ENCODE data around the gene EFNA2.
A peak's percentile ranks its signal among the peaks of the same experiment; 100 is the strongest.
"Not testable (repeated sequence)": the region's sequence is repeated elsewhere in the genome, so short reads cannot be mapped to it uniquely, and the experiment has no call there.

EFNA2 gene

DNA sequence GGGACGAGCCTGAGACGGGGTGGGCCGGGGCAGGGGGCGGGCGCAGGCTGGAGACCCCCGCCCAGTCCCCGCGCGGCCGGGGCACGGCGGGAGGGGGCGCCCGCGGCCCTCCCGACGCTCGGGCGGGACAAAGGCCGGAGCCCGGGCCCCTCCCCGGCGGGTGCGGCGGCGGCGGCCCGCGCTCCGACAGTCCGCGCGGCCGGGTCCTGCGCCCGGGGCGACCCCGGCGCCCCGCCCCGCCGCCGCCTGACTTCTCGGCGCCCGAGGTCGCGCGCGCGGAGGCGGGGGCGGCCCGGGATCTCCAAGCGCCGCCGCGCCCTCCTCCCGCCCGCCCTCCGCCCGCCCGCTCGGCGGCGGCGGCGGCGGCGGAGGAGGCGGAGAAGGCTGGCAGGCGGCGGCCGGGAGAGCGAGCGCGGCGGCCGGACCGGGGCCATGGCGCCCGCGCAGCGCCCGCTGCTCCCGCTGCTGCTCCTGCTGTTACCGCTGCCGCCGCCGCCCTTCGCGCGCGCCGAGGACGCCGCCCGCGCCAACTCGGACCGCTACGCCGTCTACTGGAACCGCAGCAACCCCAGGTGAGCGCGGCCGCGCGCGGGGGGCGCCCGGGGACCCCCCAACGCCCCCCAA is at the start of gene EFNA2:
EFNA2 (plus strand) TSS at position 137 of the 624 bp plus-strand sequence; CDS start at position 433, 296 bp downstream.
- no peak for DNase-seq

DNA sequence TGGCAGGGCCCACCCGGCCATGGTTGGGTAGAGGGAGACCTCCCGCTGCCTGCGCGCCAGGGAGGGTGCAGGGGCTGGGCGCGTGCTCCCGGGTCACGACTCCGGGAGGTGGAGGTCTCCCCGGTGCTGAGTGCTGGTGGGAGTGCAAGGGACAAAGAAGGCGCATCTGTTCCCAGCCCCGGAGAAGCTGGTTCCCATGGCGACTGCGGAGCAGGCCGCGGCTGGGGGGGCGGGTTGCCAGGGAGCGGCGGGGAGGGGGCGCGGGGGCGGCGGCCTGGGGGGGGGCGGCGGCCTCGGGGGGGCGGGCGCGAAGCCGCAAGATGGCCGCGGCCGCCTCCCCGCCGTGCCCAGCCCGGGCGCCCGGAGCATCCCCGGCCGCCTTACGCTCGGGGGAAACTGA is 49.1 kb upstream of the EFNA2 start:
- DNase-seq, result no peak

GRCh38 chr19:1237027-1237659 is 48.5 kb upstream of the EFNA2 start:
- DNase-seq, result no peak

DNA sequence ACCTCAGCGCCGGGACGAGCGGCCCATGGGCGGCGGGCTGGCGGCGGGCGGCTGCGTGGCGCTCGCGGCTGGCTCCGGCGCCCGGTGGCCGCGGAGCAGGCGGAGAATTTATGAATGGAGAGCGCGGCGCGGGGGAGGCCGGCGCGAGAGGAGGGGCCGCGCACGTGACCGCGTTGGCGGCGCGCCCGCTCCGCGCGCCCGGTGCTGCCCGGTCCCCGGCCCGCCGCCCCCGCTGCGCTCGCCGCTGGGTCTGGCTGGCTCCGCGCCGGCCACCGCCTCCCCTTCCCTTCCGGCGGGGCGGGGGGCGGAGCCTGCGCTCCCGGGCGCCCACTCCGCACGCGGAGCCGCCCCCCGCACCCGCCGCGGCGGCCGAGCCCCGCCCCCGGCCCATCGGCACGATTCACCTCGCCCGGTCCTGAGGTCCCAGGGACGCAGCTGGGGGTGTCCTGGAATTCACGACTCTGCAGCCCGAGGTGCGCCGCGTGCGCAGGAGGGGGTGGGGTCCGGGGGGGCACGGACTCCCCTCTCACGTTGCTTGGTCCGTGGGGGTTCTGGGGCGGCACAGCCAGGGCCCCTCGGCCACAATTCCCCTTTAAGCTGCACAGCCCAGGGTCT is 47.8 kb upstream of the EFNA2 start, which contains the start of gene CBARP:
CBARP (minus strand) TSS at position 252 of the 615 bp plus-strand sequence. CDS start 1,905 bp downstream, outside the sequence.
- no peak for DNase-seq

DNA sequence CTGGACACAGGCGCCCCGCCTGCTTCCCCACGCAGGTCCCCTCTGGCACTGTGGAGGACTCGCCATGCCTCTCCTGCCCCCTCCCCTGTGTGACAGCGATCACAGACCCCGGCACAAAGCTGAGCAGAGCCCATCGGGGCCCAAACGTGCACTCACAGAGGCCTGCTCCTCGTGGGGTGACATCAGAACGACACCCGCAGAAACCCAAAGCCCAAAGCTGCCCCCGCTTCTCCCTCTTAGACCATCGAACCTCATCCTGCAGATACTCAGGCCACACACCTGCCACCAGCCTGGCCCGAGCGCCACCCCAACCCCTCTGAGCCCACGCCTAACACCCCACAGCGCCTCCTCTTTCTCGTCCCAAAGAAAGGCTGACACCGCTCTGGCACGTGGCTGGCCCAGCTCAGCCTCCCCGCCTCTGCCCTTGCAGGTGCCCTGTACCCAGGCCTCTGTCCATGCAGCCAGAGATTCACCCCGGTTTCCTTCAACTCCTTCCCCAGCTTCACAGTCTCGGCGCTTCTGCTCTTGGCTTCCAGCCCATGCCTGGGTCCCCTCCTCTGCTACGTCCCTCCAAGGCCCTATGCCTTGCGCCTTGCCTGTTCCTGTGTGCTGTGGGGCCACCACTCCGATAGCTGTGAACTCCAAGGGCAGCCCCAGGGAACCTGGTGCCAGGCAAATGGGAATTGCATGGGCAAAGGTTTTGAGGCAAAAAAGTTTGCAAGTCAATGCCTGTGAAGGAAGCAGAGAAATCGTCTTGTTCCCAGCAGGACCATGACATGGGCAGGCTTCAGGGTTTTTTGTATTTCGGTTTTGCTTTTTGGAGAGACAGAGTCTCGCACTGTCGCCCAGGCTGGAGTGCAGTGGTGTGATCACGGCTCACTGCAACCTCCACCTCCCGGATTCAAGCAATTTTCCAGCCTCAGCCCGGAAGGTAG is 47.0 kb upstream of the EFNA2 start:
- no peak for DNase-seq

DNA sequence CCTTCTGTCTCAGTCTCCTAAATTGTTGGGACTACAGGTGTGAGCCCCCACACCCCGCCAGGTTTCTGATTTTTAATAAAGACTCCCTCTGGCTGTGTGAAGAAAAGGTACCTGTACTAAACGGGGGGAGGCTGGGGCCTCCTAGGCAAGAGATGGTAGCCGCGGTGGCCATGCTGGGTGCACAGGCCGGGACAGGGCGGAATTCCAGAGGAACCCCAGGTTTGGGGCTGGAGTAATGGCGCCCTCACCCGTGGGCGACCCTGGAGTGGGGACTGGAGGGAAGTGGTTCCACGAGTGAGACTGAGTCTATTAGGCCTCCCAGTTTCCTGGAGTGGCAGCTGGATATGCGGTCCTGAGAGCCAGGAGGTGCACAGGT is 46.3 kb upstream of the EFNA2 start:
- DNase-seq, result no peak

- DNase-seq, result peak; percentile 81
Observed at GRCh38 chr19:1239796-1240737, 45.6 kb upstream of the EFNA2 start.

DNA sequence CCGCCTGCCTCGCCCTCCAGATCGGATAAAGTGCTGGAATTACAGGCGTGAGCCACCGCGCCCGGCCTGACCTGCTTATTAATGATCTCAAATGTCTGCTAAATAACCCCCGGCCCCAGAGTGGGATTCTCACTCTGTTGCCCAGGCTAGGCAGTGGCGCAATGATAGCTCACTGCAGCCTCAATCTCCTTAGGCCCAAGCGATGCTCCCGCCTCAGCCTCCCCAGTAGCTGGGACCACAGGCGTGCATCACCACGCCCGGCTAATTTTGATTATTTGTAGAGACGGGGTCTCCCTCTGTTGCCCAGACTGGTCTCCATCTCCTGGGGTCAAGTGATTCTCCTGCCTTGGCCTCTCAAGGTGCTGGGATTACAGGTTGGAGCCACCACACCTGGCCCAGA is 44.7 kb upstream of the EFNA2 start:
- no peak for DNase-seq

DNA sequence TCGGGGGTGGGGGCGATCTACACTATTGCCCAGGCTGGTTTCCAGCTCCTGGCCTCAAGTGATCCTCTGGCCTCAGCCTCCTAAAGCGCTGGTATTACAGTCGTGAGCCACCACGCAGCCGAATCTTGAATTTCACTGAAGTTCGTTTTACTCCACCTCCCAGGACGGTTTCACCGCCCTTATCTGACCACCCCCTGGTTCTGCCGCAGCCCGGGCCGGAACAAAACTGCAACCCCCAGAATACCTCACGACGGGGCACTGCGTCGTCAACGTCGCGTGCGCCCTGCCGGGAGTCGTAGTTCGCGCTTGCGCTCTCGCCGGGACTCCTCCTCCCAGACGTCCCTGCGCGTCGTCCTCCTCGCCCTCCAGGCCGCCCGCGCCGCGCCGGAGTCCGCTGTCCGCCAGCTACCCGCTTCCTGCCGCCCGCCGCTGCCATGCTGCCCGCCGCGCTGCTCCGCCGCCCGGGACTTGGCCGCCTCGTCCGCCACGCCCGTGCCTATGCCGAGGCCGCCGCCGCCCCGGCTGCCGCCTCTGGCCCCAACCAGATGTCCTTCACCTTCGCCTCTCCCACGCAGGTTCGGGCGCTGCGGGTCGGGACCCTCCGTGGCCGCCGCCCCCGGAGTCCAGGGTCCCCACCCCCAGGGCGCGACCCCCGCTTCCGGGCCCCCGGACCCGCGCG is 44.1 kb upstream of the EFNA2 start, which contains the start of gene ATP5F1D:
ATP5F1D (plus strand) TSS at position 335 of the 679 bp plus-strand sequence; CDS start at position 435, 100 bp downstream.
- peak; percentile 89 for DNase-seq

DNA sequence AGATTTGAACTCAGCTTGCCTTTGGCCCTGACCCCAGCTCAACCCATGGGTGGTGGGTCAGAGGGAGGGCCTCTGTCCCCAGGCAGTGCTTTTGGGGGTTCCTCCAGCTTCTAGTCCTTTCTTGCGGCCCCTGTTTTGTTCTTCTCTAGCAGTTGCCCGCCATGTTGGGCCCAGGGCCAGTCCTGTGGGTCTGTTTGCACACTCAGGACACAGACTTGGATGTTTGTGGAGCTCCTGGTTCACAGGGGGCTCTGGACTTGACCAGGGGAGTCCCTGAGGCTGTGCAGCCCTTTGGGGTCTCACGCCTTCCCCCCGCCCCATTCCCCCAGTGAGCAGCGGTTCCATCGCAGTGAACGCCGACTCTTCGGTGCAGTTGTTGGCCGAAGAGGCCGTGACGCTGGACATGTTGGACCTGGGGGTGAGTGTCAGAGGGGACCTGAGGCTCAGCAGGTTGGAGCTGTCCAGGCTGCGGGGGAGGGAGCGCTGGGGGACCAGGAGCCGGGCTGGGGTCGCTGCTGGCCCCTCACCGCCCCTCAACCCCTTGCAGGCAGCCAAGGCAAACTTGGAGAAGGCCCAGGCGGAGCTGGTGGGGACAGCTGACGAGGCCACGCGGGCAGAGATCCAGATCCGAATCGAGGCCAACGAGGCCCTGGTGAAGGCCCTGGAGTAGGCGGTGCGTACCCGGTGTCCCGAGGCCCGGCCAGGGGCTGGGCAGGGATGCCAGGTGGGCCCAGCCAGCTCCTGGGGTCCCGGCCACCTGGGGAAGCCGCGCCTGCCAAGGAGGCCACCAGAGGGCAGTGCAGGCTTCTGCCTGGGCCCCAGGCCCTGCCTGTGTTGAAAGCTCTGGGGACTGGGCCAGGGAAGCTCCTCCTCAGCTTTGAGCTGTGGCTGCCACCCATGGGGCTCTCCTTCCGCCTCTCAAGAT is 41.6 kb upstream of the EFNA2 start:
- DNase-seq, result peak; percentile 79

DNA sequence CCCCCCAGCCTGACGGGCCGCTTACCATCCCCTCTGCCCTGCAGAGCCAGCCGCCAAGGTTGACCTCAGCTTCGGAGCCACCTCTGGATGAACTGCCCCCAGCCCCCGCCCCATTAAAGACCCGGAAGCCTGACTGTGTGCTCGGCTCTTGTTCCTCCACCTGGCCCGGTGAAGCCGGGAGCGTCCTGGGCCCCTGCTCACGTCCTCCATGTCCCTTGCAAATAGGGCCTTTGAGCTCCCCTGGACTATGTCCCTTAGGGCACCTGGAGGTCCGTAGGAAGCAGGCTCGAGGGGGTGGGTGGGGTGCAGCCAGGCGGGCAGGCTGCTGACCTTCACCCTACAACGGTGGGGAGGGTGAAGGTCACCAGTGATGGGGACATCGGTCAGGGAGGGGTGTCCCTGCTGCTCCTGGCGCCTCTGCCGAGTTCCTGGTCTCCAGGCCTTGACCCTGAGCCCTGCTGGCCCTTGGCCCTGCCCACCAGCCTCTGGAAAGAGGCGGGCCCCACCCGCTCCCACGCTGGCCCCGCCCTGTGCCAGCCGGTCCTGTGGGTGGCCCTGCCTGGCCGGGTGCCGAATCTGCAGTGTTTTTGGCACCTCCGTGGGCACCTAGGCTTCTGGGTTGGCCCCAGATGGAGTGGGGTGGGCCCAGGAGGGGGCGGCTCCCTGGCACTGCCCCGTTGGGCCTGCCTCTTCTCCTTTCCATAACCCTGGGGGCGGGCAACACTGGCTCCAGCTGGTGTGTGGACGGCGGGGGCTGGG is 40.8 kb upstream of the EFNA2 start:
- DNase-seq, result no peak

GRCh38 chr19:1245494-1246264 is 40.0 kb upstream of the EFNA2 start:
- no peak for DNase-seq

- not testable (repeated sequence) for DNase-seq
Observed at GRCh38 chr19:1246265-1247087, 39.2 kb upstream of the EFNA2 start.

DNA sequence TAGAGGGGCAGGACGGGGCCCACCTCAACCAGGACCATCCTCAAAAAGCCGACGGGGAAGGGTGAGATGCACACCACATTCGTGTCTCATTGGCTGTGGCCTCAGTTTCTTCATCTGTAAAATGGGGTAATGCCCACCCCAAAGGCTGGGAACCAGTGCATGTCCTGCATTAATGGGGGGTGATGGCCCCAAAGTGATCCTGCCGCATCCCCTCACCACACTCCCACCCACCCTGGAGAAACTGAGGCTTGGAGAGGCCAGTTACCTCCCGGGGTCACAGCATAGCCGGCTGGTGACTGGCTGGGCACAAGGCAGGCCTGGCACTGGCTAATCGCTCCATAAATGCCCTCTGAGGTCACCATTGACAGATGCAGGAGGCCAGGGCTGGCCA is 37.9 kb upstream of the EFNA2 start:
- no peak for DNase-seq

DNA sequence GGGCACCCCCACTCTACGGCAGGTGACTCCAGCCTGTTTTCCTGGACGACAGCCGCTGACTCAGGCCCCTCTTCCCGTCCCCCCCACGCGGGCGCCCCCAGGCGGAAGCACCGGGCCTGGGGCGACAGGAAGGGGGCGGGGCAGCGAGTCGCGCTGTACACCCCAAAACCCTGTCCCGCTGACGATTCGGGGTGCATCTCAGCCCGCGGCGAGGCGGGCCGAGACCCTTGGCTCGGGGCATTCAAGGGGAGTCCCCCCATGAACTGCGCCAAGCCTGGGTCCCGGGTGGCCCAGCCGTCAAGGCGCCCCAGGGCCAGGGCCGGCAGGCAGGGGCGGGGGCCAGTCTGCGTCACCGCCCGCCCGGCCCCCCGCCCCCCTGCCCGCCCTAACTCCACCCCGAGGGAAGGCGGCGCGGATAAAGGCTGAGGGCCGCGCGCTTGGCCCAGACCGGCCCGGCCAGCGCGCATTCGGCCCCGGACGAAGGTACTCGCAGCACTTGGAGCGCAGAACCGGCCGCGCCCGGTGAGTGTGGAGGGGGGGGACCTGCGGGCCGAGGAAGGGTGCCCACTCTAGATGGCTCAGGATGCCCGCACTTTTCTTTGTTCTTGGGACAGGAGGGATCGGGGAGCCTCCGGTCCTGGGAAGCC is 37.4 kb upstream of the EFNA2 start, which contains the start of gene MIDN:
MIDN (plus strand) TSS at position 445 of the 647 bp plus-strand sequence. CDS start 1,714 bp downstream, outside the sequence.
- no peak for DNase-seq

DNA sequence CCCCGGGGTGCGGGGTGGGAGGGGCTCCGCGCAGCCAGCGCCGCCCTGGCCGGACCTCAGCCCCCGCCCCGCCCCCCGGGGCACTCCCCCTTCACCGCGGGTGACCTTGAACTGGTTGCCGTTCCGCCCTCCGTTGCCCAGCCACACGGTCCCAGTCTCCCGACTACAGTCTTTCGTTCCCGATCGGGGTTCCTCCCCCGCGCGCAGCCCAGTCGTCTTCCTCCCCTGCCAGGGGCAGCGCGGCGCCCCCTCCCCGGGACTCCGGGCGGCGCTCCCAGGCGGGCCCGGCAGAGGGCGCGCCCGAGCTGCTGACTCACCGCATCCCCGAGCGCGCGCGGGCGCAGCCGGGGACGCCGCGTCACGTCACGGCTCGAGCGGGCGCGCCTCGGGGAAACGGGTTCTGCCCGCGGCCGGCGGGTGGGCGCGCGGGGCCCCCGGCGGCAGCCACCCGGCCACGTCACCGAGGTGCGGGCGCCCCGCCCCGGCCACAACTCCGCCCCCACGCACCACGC is 36.8 kb upstream of the EFNA2 start:
- peak; percentile 82 for DNase-seq

Measured in CD4-positive, alpha-beta T cell treated with Interleukin-4 for 4 hours (primary cell).